ENCODE results near the gene RPL37A.

The RPL37A gene

DNA sequence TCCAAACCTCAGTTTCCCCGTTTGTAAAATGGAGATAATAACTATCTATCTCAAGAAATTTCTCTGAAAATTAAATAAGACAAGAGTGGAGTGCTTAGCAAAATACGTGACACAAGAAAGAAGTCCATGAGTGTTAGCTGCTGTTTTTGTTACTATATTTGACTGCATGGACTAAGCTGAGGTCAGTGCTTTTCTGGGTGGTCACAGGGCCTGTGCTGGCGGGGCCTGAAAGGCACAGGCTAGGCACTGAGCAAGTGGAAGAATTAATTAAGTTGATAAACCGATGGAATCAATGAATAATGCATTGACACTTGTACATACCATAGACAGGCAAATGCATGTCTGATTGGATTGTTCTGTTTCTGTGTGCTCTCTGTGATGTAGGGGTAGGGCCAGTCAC lies 27.3 kb downstream of the RPL37A start:
- H3K4me3 ChIP-seq (replicated peaks; ENCODE audit: low read depth, low read length): no peak overlapping the region
- DNase-seq (ENCODE audit: low read depth): no peak
- no peak for TF ChIP-seq CTCF (IDR thresholded peaks at IDR 0.05; ENCODE audit: low read length, missing control alignments)

- no peak for DNase-seq (ENCODE audit: low read depth)
- no peak for TF ChIP-seq CTCF (IDR thresholded peaks at IDR 0.05; ENCODE audit: low read length, missing control alignments)
- H3K4me3 ChIP-seq (replicated peaks; ENCODE audit: low read depth, low read length): no peak overlapping the region
These were observed 28.3 kb downstream of the RPL37A start for GRCh38 chr2:216526939-216527338.

DNA sequence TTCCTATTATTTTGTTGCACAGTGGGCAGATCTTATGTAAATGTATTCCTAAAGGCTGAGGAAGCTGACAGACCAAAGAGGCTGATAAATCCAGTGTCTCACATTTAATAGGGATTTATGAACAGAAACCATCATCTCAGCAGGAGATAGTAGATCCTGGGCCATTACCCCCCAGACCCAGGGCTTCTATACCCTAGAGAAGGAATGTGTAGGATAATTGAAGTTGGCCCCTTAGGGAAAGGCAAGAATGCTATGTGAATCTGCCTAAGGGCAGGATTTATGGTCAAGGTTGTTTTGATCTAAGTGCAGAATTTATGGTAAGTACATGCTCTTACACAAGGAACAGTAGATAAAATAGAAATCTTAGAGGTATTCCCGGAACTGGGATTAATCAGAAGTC lies 29.0 kb downstream of the RPL37A start:
- no peak for DNase-seq (ENCODE audit: low read depth)
- no peak for TF ChIP-seq CTCF (IDR thresholded peaks at IDR 0.05; ENCODE audit: low read length, missing control alignments)

GRCh38 chr2:216532562-216532961 lies 33.9 kb downstream of the RPL37A start:
- H3K4me3 ChIP-seq (replicated peaks; ENCODE audit: low read depth, low read length): no peak overlapping the region
- no peak for TF ChIP-seq CTCF (IDR thresholded peaks at IDR 0.05; ENCODE audit: low read length, missing control alignments)
- DNase-seq (ENCODE audit: low read depth): no peak

More for the DNA sequence above, 29.0 kb downstream of the RPL37A start:
- no peak overlapping the region for H3K4me3 ChIP-seq (replicated peaks; ENCODE audit: low read depth, low read length)

GRCh38 chr2:216533609-216534008 lies 35.0 kb downstream of the RPL37A start:
- no peak for DNase-seq (ENCODE audit: low read depth)
- H3K4me3 ChIP-seq (replicated peaks; ENCODE audit: low read depth, low read length): no peak overlapping the region
- TF ChIP-seq CTCF (IDR thresholded peaks at IDR 0.05; ENCODE audit: low read length, missing control alignments): no peak

- DNase-seq (ENCODE audit: low read depth): no peak
- no peak for TF ChIP-seq CTCF (IDR thresholded peaks at IDR 0.05; ENCODE audit: low read length, missing control alignments)
- H3K4me3 ChIP-seq (replicated peaks; ENCODE audit: low read depth, low read length): no peak overlapping the region
These were observed 36.2 kb downstream of the RPL37A start for GRCh38 chr2:216534809-216535208.

GRCh38 chr2:216535454-216535995 lies 36.9 kb downstream of the RPL37A start:
- DNase-seq (ENCODE audit: low read depth): peak; percentile 98
- no peak for TF ChIP-seq CTCF (IDR thresholded peaks at IDR 0.05; ENCODE audit: low read length, missing control alignments)
- H3K4me3 ChIP-seq (replicated peaks; ENCODE audit: low read depth, low read length): no peak overlapping the region
